Stimulated activated CD4-positive, alpha-beta T cell treated with anti-CD3 and anti-CD28 coated beads, TNF-alpha, amount 100 ng/mL, for 48 hours (primary cell): Measurements from ENCODE around the gene ATAD3B.
"Not testable (repeated sequence)": the region's sequence is repeated elsewhere in the genome, so short reads cannot be mapped to it uniquely, and the experiment has no call there.

Source experiments
- DNase-seq, 3 donors: peaks; one replicate each; pipeline ENCODE4 v3.0.0-alpha.2; 2020; ENCODE audit warnings: low read depth in 3 of 3

The ATAD3B gene

DNA sequence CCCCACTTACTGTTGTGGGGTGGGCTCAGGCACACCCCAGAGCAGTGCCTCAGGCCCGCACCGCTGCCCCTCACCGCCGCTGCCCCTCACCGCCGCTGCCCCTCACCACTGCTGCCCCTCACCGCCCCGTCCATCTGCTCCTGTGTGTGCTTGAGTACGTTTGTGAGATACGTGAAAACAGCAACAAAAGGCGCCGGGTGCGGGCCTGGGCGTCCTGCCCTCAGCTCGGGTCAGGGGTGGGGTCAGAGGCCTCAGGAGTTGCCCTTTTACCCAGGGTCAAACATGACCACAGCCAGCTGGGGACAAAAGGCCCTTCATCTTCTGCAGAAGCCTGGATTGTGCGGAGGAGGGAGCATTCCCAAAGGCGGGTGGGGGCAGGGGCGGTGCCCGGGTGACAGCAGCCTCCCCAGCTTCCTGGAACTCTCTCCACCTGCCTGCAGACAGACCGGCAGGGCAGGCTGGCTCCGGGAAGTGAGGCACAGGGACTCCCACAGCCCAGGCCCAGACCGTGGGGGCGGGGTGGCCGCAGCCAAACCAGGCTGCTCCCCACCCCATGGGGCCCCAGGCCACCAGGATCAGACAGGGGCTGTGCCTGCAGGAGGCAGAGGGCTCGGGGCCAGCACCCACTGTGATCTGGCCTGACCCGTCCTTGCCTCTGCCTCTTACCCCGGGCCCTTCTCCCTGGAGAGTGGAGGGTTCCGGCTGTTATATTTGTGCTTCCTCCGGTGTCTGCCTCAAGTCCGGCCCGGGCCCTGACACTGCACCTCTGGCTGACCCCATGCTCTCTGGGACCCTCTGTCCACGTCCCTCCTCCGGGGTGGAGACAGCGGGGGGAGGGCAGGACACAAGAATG, 38.4 kb upstream of the ATAD3B start:
- DNase-seq, result no peak

DNA sequence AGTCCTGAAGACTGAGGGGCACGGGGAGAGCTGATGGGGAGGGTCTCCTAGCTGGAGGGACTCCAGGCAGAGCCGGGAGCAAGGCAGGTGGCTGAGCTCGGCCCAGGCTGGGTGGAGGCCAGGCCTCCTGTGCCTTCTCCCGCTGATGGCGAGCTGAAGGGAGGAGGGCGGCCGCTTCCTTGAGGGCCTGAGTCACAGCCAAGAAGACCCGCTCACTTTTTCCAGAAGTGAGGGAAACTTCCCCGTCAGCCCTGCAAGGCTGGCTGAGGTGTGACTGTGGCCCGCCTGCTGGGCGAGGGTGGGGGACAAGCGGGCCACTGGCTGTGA, 37.8 kb upstream of the ATAD3B start:
- peak; percentile 38 to 65 (median 59) for DNase-seq

DNA sequence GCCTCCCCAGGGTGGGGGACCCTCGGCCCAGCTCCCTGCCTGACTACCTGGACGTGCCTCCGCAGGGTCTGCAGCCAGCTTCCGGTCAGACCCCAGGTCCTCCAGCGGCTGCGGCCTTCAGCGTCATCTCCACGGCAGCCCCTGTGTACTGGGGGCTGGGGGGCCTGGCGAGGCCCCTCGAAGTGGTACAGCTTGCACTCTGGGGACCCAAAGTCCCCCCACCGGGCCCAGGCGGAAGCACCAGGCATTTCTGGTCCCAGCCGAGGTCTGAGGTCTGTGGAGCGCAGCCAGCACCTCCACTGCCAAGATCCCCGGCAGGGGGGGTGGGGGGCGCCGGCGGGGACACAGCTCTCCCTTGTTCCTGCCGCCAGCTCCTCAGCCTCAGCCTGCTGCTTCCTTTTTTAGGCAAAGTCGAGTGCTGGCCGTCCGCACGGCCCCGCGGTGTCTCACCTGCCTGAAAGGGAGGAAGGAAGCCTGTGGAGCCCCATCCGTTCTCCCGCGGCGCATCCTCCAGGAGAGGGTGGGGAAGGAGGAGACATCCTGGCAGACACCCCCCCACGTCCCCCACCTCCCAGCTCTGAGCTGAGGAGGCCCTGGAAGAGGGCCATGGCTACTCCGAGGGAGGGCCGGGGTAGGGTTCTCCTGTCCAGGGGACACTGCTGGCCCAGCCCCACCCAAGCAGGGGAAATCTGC, 37.3 kb upstream of the ATAD3B start:
- DNase-seq, result no peak

DNA sequence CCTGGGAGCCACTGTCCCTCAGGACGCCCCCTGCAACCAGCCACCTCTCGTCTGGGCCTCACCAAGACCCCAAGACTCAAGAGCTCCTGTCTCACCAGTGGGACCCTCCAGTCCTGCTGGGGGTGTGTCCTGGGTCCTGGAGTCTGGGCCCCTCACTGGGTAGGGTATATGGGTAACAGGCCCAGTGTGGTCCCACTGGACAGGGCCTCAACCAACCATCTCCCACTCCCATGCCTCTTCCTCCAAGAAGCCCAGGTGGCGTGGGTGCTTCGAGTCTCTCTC, 36.8 kb upstream of the ATAD3B start:
- DNase-seq, result no peak

DNA sequence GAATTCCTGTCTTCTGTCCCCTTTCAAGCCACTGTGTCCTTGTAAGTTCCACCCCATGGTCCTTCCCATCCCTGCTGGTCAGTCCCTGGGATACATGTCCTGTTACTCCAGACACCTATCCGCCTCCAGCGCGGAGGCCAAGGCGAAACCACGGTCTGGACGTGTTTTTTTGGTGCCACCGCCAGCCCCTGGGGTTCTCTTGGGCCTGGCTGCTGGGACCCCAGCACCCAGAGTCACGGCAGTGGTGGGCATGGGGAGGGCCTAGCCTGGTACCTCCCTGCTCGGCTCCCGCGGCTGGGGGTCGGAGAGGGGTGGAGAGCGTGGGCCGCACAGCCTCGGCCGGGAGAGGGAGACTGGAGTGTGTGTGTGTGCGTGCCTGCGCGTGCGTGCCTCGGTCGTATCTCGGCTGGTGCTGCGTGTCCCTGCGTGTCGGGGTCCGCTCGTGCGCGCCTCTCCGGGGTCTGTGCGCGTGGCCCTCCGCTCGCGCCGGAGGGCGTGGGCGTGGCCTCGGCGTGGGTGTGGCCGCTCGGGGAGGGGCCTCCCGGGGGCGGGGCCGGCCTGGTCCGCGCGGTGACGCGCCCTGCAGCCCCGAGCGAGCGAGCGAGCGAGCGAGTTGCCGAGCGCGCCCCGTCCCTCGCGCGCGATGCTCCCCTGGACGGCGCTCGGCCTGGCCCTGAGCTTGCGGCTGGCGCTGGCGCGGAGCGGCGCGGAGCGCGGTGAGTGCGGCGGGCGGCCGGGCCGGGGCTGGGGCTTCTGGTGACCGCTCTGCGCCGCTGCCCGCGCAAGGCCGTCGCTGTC, 36.3 kb upstream of the ATAD3B start, which contains the start of gene VWA1:
Gene VWA1, plus strand, starts transcription at position 585 of the 798 bp plus-strand sequence. Its CDS starts 59 bp downstream, at position 644.
- peak; percentile 25 to 68 (median 45) for DNase-seq

DNA sequence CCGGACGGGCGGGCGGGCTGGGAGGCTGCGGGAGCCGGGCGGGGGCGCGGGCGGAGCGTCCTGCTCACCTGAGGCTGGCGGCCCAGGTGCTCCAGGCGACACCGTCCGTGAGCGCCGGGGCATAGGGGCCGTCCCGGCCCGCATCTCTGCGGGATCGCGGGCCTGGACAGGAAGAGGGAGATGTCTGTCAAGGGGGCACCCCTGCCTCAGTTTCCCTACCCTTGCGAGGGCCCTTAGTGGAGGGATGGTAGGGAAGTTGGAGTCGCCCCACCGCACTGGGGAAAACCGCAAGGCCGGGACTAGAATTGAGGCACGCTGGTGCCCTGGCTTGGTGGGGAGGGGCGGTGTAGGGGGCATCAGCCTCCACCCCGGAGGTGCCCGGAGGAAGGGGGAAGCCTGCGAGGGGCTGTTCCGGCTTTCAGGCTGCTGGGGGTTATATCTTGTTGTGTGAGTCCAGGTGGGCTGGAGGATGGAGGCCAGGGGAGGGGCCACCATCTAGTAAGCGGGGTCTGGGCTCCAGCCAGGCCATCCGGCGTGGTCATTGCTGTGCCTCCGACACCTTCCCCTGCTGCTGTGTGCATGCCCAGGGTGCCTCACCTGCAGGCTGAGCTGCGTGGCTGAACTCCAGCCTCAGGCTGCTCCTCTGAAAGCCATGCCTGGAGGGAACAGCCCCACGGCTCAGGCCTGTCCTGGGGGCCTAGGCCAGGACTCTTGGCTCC, 35.5 kb upstream of the ATAD3B start:
- DNase-seq, result no peak

DNA sequence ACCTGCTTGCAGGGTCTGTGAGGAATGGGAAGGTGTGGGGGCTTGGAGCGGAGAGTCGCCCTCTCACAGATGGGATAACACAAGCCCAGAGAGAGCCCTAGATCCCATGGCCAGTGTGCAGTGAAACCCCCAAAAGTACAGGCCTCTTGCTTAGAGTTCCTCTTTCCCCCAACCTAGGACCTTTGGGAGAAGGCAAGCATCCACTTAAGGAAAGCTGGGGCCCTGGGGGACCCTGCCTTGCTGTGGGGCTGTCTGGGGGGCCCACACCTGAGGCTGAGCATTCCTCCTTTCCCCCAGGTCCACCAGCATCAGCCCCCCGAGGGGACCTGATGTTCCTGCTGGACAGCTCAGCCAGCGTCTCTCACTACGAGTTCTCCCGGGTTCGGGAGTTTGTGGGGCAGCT, 34.9 kb upstream of the ATAD3B start:
- DNase-seq, result no peak

DNA sequence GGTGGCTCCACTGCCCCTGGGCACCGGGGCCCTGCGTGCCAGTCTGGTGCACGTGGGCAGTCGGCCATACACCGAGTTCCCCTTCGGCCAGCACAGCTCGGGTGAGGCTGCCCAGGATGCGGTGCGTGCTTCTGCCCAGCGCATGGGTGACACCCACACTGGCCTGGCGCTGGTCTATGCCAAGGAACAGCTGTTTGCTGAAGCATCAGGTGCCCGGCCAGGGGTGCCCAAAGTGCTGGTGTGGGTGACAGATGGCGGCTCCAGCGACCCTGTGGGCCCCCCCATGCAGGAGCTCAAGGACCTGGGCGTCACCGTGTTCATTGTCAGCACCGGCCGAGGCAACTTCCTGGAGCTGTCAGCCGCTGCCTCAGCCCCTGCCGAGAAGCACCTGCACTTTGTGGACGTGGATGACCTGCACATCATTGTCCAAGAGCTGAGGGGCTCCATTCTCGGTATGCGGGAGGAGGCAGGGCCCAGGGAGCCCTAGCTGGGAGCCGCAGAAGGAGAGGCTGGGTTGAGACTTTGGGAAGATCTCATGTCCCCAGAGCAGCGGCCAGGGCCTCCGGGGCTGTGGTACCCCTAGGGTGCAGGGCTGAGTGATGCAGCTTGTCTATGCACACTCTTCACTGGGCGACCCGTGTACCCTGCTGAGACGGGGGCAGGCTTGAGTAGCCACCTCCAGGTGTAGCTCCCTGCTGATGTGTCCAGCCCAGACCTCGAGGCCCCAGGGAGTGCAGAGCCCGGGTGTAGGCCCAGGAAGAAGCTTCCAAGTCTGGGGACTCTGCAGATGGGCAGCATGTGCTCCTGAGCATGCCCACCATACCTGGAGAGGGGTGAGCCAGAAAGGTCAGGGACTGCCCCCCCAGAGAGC, 34.3 kb upstream of the ATAD3B start:
- no peak for DNase-seq

DNA sequence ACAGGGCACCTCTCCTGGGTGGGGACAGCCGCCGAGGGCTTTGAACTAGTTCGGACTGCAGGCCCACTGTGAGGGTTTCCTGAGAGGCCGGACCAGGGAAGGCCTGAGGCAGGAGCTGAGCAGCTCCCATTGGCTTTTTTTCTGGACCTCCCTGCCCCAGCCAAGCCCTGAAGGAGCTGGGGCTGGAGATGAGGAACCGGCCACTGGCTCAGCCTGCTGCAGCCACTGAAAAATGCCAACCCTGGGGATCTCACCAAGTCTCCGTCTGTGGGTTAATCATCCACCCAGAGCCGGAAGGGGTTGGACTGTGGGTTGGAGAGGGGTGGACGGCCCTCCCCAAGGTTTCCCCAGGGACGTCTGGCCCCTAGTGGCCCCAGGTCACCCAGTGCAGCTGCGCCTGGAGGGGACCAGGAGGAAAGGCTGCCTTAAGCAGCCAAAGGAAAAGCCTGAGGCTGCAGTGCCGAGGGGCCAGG, 33.6 kb upstream of the ATAD3B start:
- DNase-seq, result no peak

DNA sequence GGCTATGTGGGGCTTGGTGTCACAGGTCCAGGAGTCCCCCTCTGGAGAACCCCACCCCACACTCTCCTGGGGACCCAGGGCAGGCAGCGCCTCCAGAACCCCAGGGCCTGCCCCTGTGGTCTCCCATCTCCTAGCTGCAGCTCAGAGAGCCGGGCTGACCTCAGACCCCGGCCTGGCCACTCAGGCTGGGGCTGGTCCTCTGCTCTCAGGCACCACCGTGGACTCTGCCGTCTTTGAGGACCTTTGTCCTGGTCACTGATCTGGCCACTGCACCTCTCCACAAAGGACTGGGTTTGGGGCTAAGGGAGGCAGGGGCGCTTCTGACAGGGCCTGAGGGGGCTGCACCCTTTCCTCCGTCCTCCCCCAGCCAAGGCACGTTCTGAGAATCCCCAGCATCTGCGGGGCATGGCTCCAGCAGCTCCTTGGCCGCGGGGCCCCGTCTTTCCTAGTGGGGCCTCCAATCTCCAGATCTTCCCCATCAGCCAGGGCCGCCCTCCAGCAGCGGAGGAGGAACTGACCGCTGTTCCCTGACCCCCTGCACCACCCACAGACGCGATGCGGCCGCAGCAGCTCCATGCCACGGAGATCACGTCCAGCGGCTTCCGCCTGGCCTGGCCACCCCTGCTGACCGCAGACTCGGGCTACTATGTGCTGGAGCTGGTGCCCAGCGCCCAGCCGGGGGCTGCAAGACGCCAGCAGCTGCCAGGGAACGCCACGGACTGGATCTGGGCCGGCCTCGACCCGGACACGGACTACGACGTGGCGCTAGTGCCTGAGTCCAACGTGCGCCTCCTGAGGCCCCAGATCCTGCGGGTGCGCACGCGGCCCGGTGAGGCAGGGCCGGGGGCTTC, 32.8 kb upstream of the ATAD3B start:
- no peak for DNase-seq

DNA sequence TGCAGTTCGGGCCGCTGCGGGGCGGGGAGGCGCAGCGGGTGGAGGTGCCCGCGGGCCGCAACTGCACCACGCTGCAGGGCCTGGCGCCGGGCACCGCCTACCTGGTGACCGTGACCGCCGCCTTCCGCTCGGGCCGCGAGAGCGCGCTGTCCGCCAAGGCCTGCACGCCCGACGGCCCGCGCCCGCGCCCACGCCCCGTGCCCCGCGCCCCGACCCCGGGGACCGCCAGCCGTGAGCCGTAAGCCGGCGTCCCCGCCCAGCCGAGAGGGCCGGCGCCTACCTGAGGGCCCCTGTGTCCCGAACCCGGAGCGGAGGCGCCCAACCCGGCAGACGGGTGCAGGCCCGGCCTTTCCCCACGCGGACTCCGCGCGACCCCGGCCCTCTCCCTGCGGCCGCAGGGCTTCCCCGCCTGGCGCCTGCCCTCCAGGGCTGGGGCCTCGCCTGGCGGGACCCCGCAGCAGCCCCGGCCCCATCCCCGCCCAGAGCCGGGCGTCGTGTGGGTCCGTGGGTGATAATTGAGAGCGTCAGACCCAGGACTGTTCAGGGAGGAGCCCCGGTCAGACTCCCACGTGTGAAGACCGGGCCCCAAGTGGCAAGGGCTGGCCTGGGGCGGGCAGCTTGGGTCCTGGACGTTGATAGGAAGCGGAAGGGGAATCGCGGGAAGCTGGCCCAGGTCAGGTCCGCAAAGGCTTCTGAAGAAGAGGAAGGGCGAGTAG, 31.9 kb upstream of the ATAD3B start:
- no peak for DNase-seq

DNA sequence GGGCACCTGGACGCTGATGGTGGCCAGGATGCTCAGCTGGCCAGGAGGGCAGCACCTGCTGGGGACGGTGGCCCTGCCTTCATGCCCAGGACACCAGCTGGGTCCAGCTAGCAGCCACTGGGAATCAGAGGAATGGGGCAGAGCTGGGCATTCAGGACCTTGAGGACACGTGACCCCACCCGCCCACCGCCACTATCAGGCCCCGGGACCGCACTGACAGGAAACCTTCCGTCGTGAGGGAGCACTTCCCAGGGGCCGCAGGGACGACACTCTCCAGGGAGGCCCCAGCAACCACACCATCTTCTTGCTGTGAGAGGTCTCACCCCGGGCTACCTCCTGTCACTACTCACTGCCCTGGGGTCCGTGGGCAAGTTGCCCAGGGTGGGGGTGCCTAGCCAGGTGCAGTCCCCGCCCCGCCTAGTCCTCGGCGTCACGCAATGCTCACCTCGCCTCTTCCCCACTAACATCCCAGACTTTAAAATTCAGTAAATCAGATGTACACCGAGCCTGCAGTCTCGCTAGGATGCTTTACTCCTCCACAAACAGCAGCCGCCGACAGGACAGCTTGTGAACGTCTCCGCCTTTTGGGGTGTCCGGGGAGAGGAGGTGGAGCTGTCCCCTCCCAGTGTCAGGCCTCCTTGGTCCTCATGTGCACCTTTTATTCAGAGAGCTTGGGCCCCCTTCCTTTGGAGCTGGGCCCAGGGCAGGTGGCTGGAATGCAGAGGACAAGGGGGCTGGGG, 31.1 kb upstream of the ATAD3B start:
- no peak for DNase-seq

DNA sequence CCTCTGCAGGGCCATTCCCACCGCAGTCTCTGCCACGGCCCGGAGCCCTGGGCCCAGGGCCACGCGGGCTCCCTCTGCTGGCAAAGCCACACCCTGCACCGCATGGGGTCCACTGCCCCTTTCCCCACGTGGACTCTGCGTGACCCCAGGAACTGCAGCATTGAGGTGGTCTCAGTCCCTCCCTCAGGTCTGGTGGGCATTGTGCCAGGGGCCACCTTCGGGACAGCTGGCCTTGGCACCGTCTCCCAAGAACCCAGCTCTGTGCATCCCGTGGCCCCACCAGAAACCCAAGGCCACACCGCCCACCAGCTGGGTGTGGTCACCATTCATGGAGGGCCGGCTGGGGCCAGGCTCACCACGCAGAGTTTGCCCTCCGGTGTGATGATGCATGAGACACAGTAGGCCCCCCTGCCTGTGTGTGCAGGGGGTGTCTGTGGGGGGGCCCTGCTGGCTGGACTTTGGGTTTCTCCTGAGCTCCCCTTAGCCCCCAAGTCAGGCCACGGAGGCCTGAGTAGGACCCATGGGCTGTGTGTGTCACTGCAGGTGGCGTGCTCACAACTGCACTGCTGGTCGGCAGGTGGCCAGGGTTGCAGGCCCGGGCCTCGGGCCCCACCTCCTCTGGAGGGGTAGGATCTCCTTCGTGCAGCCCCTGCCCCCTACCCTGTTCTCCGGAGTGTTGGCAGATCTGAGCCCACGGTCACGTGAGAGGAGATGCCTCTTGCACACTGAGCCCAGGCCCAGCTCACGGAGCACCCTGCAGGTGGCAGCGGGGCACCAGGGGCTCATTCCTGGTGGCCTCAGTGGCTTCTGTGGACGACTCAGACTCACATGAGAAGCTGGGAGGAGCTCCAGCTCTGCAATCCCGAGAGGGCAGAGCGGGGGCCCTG, 30.3 kb upstream of the ATAD3B start:
- DNase-seq, result peak in 2 of 3 donors; percentile 34 to 61

DNA sequence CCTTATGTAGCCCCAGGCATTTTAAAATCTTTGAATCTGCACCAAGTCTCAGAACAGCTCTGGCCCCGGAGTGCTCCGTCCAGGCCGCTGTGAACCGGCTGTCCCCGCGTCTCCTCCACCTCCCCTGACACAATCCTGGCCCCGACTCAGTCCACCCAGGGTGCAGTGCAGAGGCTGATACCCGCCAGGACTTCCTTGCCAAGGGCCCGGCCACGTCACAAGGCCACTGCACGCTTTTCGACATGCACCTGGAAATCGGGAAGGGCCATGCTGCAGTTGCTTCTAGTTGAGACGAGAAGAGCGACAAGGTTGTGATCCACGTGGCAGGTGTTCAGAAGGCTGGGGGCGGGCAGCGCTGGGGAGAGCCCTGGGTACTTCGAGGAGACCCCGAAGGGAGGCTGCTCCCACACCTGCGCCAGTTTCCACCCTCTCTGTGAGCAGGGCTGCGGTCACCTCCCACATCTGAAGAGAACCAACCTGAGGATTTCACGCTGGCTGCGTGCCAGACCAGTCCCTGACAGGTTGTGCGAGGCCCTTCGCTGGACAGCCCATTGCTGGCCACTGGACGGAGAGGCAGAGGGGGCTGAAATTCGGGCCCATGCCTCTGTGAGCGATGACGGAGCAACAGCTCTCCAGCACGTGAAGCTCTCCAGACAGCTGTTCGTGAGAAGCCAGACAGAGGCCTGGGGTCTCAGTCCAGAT, 29.3 kb upstream of the ATAD3B start:
- DNase-seq, result no peak

DNA sequence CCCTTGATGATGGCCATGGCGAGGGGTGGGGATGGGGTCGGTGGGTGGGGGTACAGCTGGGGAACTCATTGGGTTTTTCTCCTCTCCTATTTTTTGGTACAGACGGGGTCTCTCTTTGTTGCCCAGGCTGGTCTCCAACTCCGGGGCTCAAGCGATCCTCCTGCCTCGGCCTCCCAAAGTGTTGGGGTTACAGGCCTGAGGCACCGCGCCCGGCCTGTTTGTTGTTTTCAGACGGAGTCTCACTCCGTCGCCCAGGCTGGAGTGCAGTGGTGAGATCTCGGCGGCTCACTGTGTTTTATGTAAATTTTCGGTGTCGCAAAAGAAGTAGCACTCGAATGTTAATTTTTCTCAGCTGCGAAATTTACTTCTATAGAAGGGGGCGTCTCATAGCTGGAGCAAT, 24.9 kb upstream of the ATAD3B start:
- DNase-seq, result not testable (repeated sequence)

DNA sequence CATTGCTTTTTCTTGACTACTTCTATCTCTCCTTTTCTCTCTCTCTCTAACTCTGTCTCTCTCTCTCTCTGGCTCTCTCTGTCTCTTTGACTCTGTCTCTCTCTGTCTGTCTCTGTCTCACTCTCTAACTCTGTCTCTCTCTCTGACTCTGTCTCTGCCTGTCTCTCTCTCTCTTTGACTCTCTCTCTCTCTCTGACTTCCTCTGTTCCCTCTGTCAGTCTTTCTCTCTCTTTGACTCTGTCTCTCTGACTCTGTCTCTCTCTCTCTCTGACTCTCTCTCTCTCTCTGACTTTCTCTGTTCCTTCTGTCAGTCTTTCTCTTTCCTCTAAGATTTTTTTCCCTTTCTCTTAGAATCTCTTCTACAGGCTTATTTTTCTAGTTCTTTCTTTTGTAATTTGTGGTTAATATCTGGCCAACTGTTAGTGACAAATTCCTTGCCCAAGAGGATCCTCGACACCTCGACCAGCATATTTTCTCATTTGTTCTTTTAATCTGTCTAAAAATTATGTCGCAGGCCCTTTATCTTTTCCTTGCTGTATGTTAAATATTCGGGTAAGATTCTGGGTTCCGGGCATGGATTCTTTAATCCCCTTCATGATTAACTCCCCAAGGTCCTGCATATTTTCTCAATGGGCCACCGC, 22.3 kb upstream of the ATAD3B start, which contains the start of gene ATAD3C:
Gene ATAD3C, plus strand, starts transcription at position 591 of the 641 bp plus-strand sequence. CDS start 995 bp downstream, outside the sequence.
- no peak for DNase-seq
